Pancreas (tissue), 10 donors: ENCODE measurements around the gene GAMT. TPM values are rescaled to one million over a fixed set of nuclear protein-coding genes. Genes with fewer than 3 reads are reported as not detected.

ENCODE experiments used
- ATAC-seq, 4 donors: fragments of 200-7000 bp; cut with Tn5 transposase; one replicate each; pipeline versions ENCODE4 v1.8.0 to v1.9.1; 2020; ENCODE audit warnings: mild to moderate bottlenecking in 4 of 4, moderate library complexity in 4 of 4
- DNase-seq, 6 donors: peaks; one replicate each; pipeline ENCODE4 v3.0.0-alpha.2; 2020
- FAIRE-seq: peaks from 2 replicates; lab custom pipeline; 2012; peaks lifted over from hg19 to GRCh38; lab: Jason Lieb, UNC
- H3K27ac ChIP-seq, 4 donors: fragments of 200-600 bp; sonication (generic); 1 replicate in 3 of 4; 2 replicates in 1 of 4; pipeline versions ENCODE4 v1.5.0 to v1.8.0; 2020
- H3K27me3 ChIP-seq, 4 donors: fragments of 200-600 bp; one replicate each; pipeline ENCODE4 v1.8.0; 2021
- H3K36me3 ChIP-seq, 3 donors: fragments of 200-600 bp; sonication (generic) in 1 of 3; one replicate each; pipeline versions ENCODE4 v1.5.0 to v1.8.0; 2020 to 2021
- H3K4me1 ChIP-seq, 3 donors: fragments of 200-600 bp; one replicate each; pipeline ENCODE4 v1.8.0; 2021
- H3K4me3 ChIP-seq, 4 donors: fragments of 200-600 bp; sonication (generic) in 2 of 4; one replicate each; pipeline versions ENCODE4 v1.5.0 to v1.8.0; 2020 to 2021
- H3K9me3 ChIP-seq, 4 donors: fragments of 200-600 bp; one replicate each; pipeline ENCODE4 v1.8.0; 2021
- CTCF ChIP-seq, 4 donors: fragments of 200-600 bp; sonication (generic) in 3 of 4; IDR thresholded peaks; one replicate each; pipeline versions ENCODE4 v1.5.0 to v1.8.0; 2021; ENCODE audit warnings: antibody characterized with exemption in 4 of 4
- WGBS, 2 donors: extraction: QIAGEN DNeasy Blood & Tissue Kit; methylation state at CpG; one replicate each; pipeline ENCODE4 v1.1.7; 2013; 5-methylcytosine and 5-hydroxymethylcytosine counted together
- intact Hi-C, 3 donors: fragments of 100-400 bp; cut with DNase I; formaldehyde crosslinking; loops; one replicate each; pipeline versions ENCODE4 v1.11.1 to v1.14.2; 2022
- polyA plus RNA-seq, 2 donors: library from polyadenylated mRNA; stranded (reverse); fragments of 200-250 nt; gene quantifications; one replicate each; pipeline ENCODE4 v1.2.3, GENCODE V29; 2013
- total RNA-seq, 6 donors: library from RNA; stranded (reverse); fragmentation: NEBNext Ultra II Directional in 4 of 6; extraction: Animal tissue kit (Norgen Biotek cat#: 25700) in 4 of 6; gene quantifications; one replicate each; pipeline versions ENCODE4 v1.2.1 to v1.2.4, GENCODE V29; 2021 to 2023
- donor health status: healthy with polysubstance abuse.
- donor health status: DM: no; HTN: no; CAD: no; lungs with moderate emphysema.
- donor health status: DM: no; HTN: no; CAD: no.
- donor health status: control.
- donor health status: control.
- donor health status: Bipolar disorder and iron deficiency.
- donor health status: DM: yes; HTN: yes; CAD: no.
- donor health status: DM: no; HTN: no; CAD: no.
- donor health status: DM: no; HTN: no; CAD: no.
- donor health status: DM: yes; HTN: yes; CAD: no.

The GAMT gene
- total and polyA plus RNA-seq, 8 donors = 46.2 to 200 (median 66.0) TPM

DNA sequence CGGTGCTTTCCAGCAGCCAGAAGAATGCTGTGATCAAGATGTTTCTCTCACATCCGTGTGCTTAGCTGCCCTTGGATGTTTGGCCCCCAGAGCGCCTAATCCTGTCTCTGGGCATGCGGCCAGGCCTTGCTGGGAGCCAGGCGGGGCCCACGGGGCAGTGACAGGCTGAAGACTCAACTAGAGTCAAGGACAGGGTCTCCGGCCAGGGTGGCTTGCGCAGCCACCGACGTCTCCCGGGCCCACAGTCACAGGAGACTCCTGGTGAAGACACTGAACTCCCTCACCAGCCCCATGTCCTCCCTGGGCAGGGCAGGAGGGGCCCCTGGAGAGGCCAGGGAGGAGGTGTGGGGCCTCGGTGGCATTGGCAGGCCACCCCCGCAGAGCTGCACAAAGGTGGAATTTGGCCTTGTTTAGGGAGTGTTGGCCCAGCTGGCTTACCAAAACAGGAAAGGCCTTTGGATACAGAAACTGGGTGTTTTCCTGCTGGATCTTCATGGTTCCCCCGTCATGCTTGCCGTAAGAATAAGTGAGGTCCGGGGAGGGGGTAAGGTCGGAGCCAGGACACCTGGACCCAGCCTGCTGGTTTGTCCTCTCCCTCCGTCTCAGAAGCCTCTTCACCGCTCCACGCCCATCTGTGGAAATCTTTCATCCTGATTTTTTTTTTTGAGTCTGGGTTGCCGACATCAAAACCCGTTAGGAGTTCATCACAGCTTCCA, 27.6 kb downstream of the GAMT start:
- peak overlapping the region; percentile 67 to 79 (median 74) for H3K27ac ChIP-seq
- TF ChIP-seq CTCF (IDR thresholded peaks at IDR 0.05) = no peak
- FAIRE-seq = no peak
- H3K4me3 ChIP-seq = no peak overlapping the region
- intact Hi-C loops = no loop called here
- H3K9me3 ChIP-seq = no peaks in the 10 kb centered on the region
- peak; percentile 71 to 85 (median 78) for ATAC-seq
- H3K36me3 ChIP-seq = peaks cover 0 to 34% (median 3%) of the 10 kb centered on the region in 3 donors
- peak; percentile 71 to 90 (median 76) for DNase-seq
- WGBS, 2 donors = 45 to 51% methylated on average over 22 of the region's 22 CpGs
- no peaks in the 10 kb centered on the region for H3K27me3 ChIP-seq
- H3K4me1 ChIP-seq = peaks cover 6 to 13% (median 6%) of the 10 kb centered on the region in 3 donors

DNA sequence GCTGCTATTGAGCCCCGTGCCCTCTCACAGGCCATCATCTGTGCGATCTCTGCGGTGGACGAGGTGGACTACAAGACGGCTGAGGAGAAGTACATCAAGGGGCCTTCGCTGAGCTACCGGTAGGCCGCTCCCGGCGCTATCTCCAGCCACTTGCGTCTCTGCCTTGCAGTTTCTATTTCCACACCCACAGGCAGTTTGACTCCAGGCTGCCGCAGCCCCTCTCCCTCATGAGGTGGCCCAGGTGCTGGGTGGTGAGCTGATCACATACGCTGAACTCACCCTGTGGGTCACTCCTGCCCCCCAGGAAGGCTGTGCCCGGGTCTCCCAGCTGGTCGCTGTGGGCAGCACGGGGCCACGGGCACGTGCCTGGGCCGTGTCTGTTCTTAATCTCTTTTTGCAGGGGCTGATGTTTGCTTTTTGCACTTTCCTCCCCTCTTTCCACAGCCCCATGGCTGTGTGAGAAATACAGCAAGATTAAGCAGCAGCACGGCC, 28.3 kb downstream of the GAMT start:
- DNase-seq (peak in 1 of 6 donors; percentile 60), FAIRE-seq (no peak), ATAC-seq (peak in 2 of 4 donors; percentile 39 to 45)
- no peak overlapping the region for H3K4me3 ChIP-seq
- intact Hi-C loops = no loop called here
- peaks cover 6 to 13% (median 6%) of the 10 kb centered on the region in 3 donors for H3K4me1 ChIP-seq
- H3K27me3 ChIP-seq = no peaks in the 10 kb centered on the region
- peak overlapping the region; percentile 67 to 79 (median 74) for H3K27ac ChIP-seq
- TF ChIP-seq CTCF (IDR thresholded peaks at IDR 0.05) = no peak
- peaks cover 0 to 34% (median 3%) of the 10 kb centered on the region in 3 donors for H3K36me3 ChIP-seq
- H3K9me3 ChIP-seq = no peaks in the 10 kb centered on the region
- WGBS, 2 donors = 59 to 63% methylated on average over 20 of the region's 20 CpGs

GRCh38 chr19:1370579-1371361, 30.6 kb downstream of the GAMT start:
- H3K27me3 ChIP-seq = no peaks in the 10 kb centered on the region
- H3K9me3 ChIP-seq = no peaks in the 10 kb centered on the region
- no peak overlapping the region for H3K4me3 ChIP-seq
- H3K4me1 ChIP-seq = peaks cover 6 to 13% (median 6%) of the 10 kb centered on the region in 3 donors
- peak in 1 of 6 donors; percentile 36 for DNase-seq
- no peak for TF ChIP-seq CTCF (IDR thresholded peaks at IDR 0.05)
- no peak for FAIRE-seq
- 94 to 96% methylated on average over 52 of the region's 52 CpGs for WGBS, 2 donors
- no peak for ATAC-seq
- intact Hi-C loops = no loop called here
- no peak overlapping the region for H3K27ac ChIP-seq
- H3K36me3 ChIP-seq = peaks cover 0 to 44% (median 3%) of the 10 kb centered on the region in 3 donors

GRCh38 chr19:1369214-1369805, 32.0 kb downstream of the GAMT start:
- intact Hi-C loops = no loop called here
- 95% methylated on average over 18 of the region's 18 CpGs for WGBS, 2 donors
- DNase-seq = peak in 1 of 6 donors; percentile 62

More at GRCh38 chr19:1369214-1369805, 32.0 kb downstream of the GAMT start:
- Histone ChIP-seq H3K27me3 (no peaks in the 10 kb centered on the region), H3K4me3 (no peak overlapping the region), H3K9me3 (no peaks in the 10 kb centered on the region), H3K4me1 (peaks cover 6 to 13% (median 6%) of the 10 kb centered on the region in 3 donors), H3K27ac (no peak overlapping the region), H3K36me3 (peaks cover 0 to 42% (median 3%) of the 10 kb centered on the region in 3 donors)
- ATAC-seq (no peak), FAIRE-seq (no peak)
- TF ChIP-seq CTCF (IDR thresholded peaks at IDR 0.05) = no peak
